Caco-2 (cell line): Measurements from ENCODE around the gene HEPACAM. TPM values are rescaled to one million over a fixed set of nuclear protein-coding genes. Genes with fewer than 3 reads are reported as not detected.

Source experiments
- BruUV-seq: library from RNA; stranded (reverse); fragments of 400-500 nt; replicated peaks from 2 replicates; lab custom pipeline; 2021; lab: Mats Ljungman, UMichigan
- CTCF ChIA-PET: fragments of 300-600 bp; sonication (Branson Sonifier 250); formaldehyde crosslinking; loops from one replicate; lab custom pipeline; 2022; ENCODE audit warnings: antibody characterized with exemption; lab: Charles Lee
- POLR2A ChIA-PET: fragments of 300-600 bp; sonication (Branson Sonifier 250); formaldehyde crosslinking; loops from one replicate; lab custom pipeline; 2022; ENCODE audit warnings: antibody characterized with exemption; lab: Charles Lee
- DNase-seq, 2 experiments: peaks; one replicate each; pipeline versions ENCODE4 v3.0.0 to v3.0.0-alpha.2; 2020 to 2022
- H3K27me3 ChIP-seq: replicated peaks from 2 replicates; pipeline ENCODE4 v1.6.0; 2011; ENCODE audit warnings: low read length; ENCODE audit not compliant: control insufficient read depth, insufficient read depth
- H3K36me3 ChIP-seq: 2 replicates; pipeline ENCODE4 v1.5.1; 2011; ENCODE audit warnings: low read length; ENCODE audit not compliant: control insufficient read depth, insufficient read depth
- H3K4me1 ChIP-seq: fragments of 250-450 bp; sonication (Bioruptor Pico); 2 replicates; pipeline ENCODE4 v1.5.1; 2020; ENCODE audit warnings: mild to moderate bottlenecking
- H3K4me3 ChIP-seq: 2 replicates; pipeline ENCODE4 v1.5.1; 2011; ENCODE audit warnings: low read depth, mild to moderate bottlenecking, control low read depth, low read length
- H3K9me3 ChIP-seq: fragments of 250-450 bp; sonication (Bioruptor Pico); 2 replicates; pipeline ENCODE4 v1.5.1; 2020; ENCODE audit warnings: mild to moderate bottlenecking, moderate library complexity
- H3K27ac Mint-ChIP-seq: one replicate; pipeline ENCODE4 v1.8.0; 2022; ENCODE audit warnings: mixed read lengths; ENCODE audit not compliant: unreplicated experiment
- H3K27me3 Mint-ChIP-seq: one replicate; pipeline ENCODE4 v1.8.0; 2022; ENCODE audit warnings: mixed read lengths; ENCODE audit not compliant: insufficient read depth, unreplicated experiment
- H3K36me3 Mint-ChIP-seq: one replicate; pipeline ENCODE4 v1.8.0; 2022; ENCODE audit warnings: mild to moderate bottlenecking, mixed read lengths; ENCODE audit not compliant: insufficient read depth, unreplicated experiment
- H3K4me1 Mint-ChIP-seq: one replicate; pipeline ENCODE4 v1.8.0; 2022; ENCODE audit warnings: low read depth, mixed read lengths; ENCODE audit not compliant: unreplicated experiment
- H3K4me3 Mint-ChIP-seq: one replicate; pipeline ENCODE4 v1.8.0; 2022; ENCODE audit warnings: mild to moderate bottlenecking, moderate library complexity, mixed read lengths; ENCODE audit not compliant: unreplicated experiment
- H3K9me3 Mint-ChIP-seq: one replicate; pipeline ENCODE4 v1.8.0; 2022; ENCODE audit warnings: mixed read lengths; ENCODE audit not compliant: unreplicated experiment
- intact Hi-C: fragments of 100-400 bp; cut with micrococcal nuclease; formaldehyde crosslinking; loops from one replicate; pipeline ENCODE4 v1.10.0; 2022; ENCODE audit not compliant: unreplicated experiment
- total RNA-seq: library from RNA; stranded (reverse); gene quantifications from 2 replicates; pipeline ENCODE4 v1.2.3, GENCODE V29; 2022
- TF ChIP-seq, protein P1 (sequence below), 2 experiments: fragments of 200-600 bp in 1 of 2; IDR thresholded peaks; 1 replicate in 1 of 2; 2 replicates in 1 of 2; pipeline versions ENCODE4 v1.5.1 to v1.8.0; 2011 to 2022; ENCODE audit warnings: antibody characterized with exemption in 1 of 2, control low read depth in 1 of 2, inconsistent platforms in 1 of 2, low read depth in 1 of 2, low read length in 1 of 2, mild to moderate bottlenecking in 1 of 2, moderate library complexity in 1 of 2; ENCODE audit not compliant: insufficient read depth in 1 of 2, severe bottlenecking in 1 of 2, unreplicated experiment in 1 of 2

Gene HEPACAM
- total RNA-seq, 1 experiment from 2014 or later = 0.11 TPM

DNA sequence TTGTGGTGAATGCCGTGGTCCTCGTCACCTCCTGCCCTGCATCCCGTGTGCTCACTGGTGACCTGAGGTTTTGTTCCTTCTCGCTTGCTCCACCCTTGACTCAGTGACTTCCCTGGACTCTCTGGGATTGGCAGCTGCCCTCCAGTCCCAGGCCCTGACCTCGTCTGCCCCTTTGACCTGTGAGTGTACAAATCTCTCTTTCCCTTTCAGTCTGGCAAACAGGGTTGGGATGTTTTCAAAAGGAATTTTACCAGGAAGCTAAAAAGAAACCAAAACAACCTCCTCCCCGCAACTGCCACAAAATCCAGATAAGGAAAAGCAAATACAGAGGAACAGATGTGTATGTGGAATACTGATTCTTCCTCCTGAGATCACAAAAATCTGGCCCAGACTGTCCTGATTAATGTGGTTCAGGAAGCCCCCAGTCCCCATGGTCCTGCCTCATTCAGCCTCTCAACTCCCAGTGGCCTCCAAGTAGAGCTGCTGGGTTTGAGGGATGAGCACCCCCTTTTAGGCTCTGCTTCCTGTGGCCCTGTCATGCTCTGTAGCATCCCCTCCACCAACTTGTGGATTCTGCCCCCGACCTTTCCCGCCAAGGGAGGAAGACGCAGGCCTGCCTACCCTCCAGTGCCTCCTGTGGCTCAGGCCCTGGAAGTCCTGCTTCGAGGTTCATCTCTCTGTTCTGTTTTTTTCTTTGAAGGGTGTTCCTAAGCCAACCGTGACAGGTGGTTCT, 53.3 kb downstream of the HEPACAM start:
- H3K4me3 Mint-ChIP-seq = no peak overlapping the region
- H3K9me3 Mint-ChIP-seq = no peaks in the 10 kb centered on the region
- BruUV-seq = no TSS peak
- H3K36me3 ChIP-seq = no peaks in the 10 kb centered on the region
- peaks cover 15% of the 10 kb centered on the region for H3K4me1 ChIP-seq
- peaks cover 6% of the 10 kb centered on the region for H3K27me3 Mint-ChIP-seq
- no peak overlapping the region for H3K4me3 ChIP-seq
- no peaks in the 10 kb centered on the region for H3K36me3 Mint-ChIP-seq
- H3K27ac Mint-ChIP-seq = no peak overlapping the region
- H3K4me1 Mint-ChIP-seq = peaks cover 6% of the 10 kb centered on the region
- peak; percentile 44 to 58 for DNase-seq
- H3K27me3 ChIP-seq = no peaks in the 10 kb centered on the region
- H3K9me3 ChIP-seq = no peaks in the 10 kb centered on the region
- ChIA-PET POLR2A (no interaction called here), CTCF (interaction anchor here (0.7 to 1.6 kb wide), 2 partner anchors 16 to 136 kb away, joined by 3 to 4 read pairs; no protein-coding TSS in a partner anchor)
- intact Hi-C loops = no loop called here
- TF ChIP-seq, protein P1, sequence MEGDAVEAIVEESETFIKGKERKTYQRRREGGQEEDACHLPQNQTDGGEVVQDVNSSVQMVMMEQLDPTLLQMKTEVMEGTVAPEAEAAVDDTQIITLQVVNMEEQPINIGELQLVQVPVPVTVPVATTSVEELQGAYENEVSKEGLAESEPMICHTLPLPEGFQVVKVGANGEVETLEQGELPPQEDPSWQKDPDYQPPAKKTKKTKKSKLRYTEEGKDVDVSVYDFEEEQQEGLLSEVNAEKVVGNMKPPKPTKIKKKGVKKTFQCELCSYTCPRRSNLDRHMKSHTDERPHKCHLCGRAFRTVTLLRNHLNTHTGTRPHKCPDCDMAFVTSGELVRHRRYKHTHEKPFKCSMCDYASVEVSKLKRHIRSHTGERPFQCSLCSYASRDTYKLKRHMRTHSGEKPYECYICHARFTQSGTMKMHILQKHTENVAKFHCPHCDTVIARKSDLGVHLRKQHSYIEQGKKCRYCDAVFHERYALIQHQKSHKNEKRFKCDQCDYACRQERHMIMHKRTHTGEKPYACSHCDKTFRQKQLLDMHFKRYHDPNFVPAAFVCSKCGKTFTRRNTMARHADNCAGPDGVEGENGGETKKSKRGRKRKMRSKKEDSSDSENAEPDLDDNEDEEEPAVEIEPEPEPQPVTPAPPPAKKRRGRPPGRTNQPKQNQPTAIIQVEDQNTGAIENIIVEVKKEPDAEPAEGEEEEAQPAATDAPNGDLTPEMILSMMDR (IDR thresholded peaks at IDR 0.05; ENCODE audit: insufficient read depth in 1 of 2, low read depth in 1 of 2, low read length in 1 of 2, severe bottlenecking in 1 of 2, unreplicated experiment in 1 of 2) = no peak

DNA sequence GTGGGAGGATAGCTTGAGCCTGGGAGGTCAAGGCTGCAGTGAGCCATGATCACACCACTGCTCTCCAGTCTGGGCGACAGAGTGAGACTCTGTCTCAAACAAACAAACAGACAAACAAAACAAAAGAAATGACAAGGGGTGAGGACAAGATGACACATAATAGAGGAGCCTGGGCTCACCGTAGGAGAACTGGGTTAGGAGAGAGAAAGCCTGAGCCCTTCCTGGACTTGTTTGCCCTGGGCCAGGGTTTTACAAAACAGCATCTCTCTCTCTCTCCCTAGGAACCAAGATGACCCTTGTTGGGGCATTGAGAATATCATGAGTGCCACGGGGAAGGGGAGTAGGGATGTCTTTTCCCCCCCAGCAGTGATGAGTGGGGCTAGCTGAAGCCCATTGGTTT, 54.9 kb downstream of the HEPACAM start:
- no peaks in the 10 kb centered on the region for H3K36me3 ChIP-seq
- intact Hi-C loops = no loop called here
- Mint-ChIP-seq H3K9me3 (no peaks in the 10 kb centered on the region), H3K27me3 (no peaks in the 10 kb centered on the region), H3K4me3 (no peak overlapping the region), H3K27ac (no peak overlapping the region), H3K4me1 (peaks cover 12% of the 10 kb centered on the region), H3K36me3 (no peaks in the 10 kb centered on the region)
- H3K4me3 ChIP-seq = no peak overlapping the region
- ChIA-PET CTCF (no interaction called here), POLR2A (no interaction called here)
- H3K27me3 ChIP-seq = no peaks in the 10 kb centered on the region
- TF ChIP-seq, protein P1 (IDR thresholded peaks at IDR 0.05; ENCODE audit: insufficient read depth in 1 of 2, low read depth in 1 of 2, low read length in 1 of 2, severe bottlenecking in 1 of 2, unreplicated experiment in 1 of 2) = no peak
- no peaks in the 10 kb centered on the region for H3K9me3 ChIP-seq
- no TSS peak for BruUV-seq
- DNase-seq = peak in 1 of 2 experiments; percentile 21
- peaks cover 16% of the 10 kb centered on the region for H3K4me1 ChIP-seq

DNA sequence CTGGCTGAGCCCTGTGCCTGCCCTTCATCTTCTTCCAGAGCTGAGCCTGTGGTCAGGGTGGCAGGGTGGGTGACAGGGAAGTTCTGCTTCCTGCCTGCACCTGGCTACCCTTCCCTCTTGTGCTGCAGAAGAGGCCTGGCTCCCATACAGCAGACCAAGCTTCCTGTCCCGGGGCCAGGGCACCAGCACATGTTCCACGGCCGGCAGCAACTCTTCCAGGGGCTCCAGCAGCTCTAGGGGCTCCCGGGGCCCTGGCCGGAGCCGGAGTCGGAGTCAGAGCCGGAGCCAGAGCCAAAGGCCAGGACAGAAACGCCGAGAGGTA, 55.6 kb downstream of the HEPACAM start:
- Mint-ChIP-seq H3K4me3 (no peak overlapping the region), H3K27ac (no peak overlapping the region), H3K4me1 (peaks cover 12% of the 10 kb centered on the region), H3K9me3 (no peaks in the 10 kb centered on the region), H3K36me3 (no peaks in the 10 kb centered on the region), H3K27me3 (peaks cover 3% of the 10 kb centered on the region)
- CTCF ChIA-PET = no interaction called here
- intact Hi-C loops = no loop called here
- POLR2A ChIA-PET = interaction anchor here (0.6 to 0.7 kb wide), 2 partner anchors 44 to 74 kb away, joined by 3 read pairs; partner anchors contain the start of gene CCDC15
- peak in 1 of 2 experiments; percentile 31 for DNase-seq
- Histone ChIP-seq H3K9me3 (no peaks in the 10 kb centered on the region), H3K36me3 (no peaks in the 10 kb centered on the region), H3K4me1 (peaks cover 19% of the 10 kb centered on the region), H3K27me3 (no peaks in the 10 kb centered on the region), H3K4me3 (no peak overlapping the region)
- TF ChIP-seq, protein P1 (IDR thresholded peaks at IDR 0.05; ENCODE audit: insufficient read depth in 1 of 2, low read depth in 1 of 2, low read length in 1 of 2, severe bottlenecking in 1 of 2, unreplicated experiment in 1 of 2) = no peak
- BruUV-seq = no TSS peak
